GM23248 (cell line): Measurements from ENCODE around the gene SLC6A11.

Source experiments
- EZH2 ChIP-seq: fragments of 200-600 bp; sonication (generic); IDR thresholded peaks from 2 replicates; pipeline ENCODE4 v1.6.1; 2018; ENCODE audit warnings: antibody characterized with exemption, mild to moderate bottlenecking; ENCODE audit not compliant: insufficient read depth, poor library complexity, severe bottlenecking
- EZH2phosphoT487 ChIP-seq: fragments of 200-600 bp; sonication (generic); IDR thresholded peaks from 2 replicates; pipeline ENCODE4 v1.6.1; 2018; ENCODE audit warnings: antibody characterized with exemption, moderate library complexity, mild to moderate bottlenecking, low read depth; ENCODE audit not compliant: insufficient read depth

- TF ChIP-seq EZH2 (no peak), EZH2phosphoT487 (no peak)
These were observed 110.9 kb downstream of the SLC6A11 start for GRCh38 chr3:10926811-10927521.
